Sigmoid colon (tissue), 7 donors: Measurements from ENCODE around the gene TMEM63C. TPM values are rescaled to one million over a fixed set of nuclear protein-coding genes. Genes with fewer than 3 reads are reported as not detected.

ENCODE experiments used
- DNase-seq: peaks from one replicate; pipeline ENCODE4 v3.0.0-alpha.2; 2019
- H3K27ac ChIP-seq, 4 donors: fragments of 200-600 bp; sonication (generic); one replicate each; pipeline ENCODE4 v1.5.1; 2016 to 2019; ENCODE audit warnings: mild to moderate bottlenecking in 1 of 4
- H3K27me3 ChIP-seq, 3 donors: fragments of 200-600 bp; sonication (generic); one replicate each; pipeline ENCODE4 v1.5.1; 2019; ENCODE audit warnings: mild to moderate bottlenecking in 1 of 3
- H3K36me3 ChIP-seq, 4 donors: fragments of 200-600 bp; sonication (generic); one replicate each; pipeline ENCODE4 v1.5.1; 2016 to 2019
- H3K4me1 ChIP-seq, 4 donors: fragments of 200-600 bp; sonication (generic); one replicate each; pipeline ENCODE4 v1.5.1; 2017 to 2019
- H3K4me3 ChIP-seq, 4 donors: fragments of 200-600 bp; sonication (generic); one replicate each; pipeline ENCODE4 v1.5.1; 2017 to 2019; ENCODE audit warnings: mild to moderate bottlenecking in 2 of 4, moderate library complexity in 1 of 4
- H3K9me3 ChIP-seq, 4 donors: fragments of 200-600 bp in 3 of 4; sonication (generic) in 3 of 4; one replicate each; pipeline versions ENCODE4 v1.5.1 to v1.6.1; 2013 to 2019
- CTCF ChIP-seq, 4 experiments: fragments of 450-650 bp in 3 of 4; fragments of 200-600 bp in 1 of 4; IDR thresholded peaks; one replicate each; pipeline ENCODE4 v1.5.1; 2016 to 2019; ENCODE audit warnings: antibody characterized with exemption in 4 of 4, mild to moderate bottlenecking in 3 of 4, moderate library complexity in 2 of 4
- EP300 ChIP-seq, 4 donors: sonication (generic); formaldehyde crosslinking; IDR thresholded peaks; one replicate each; pipeline ENCODE4 v1.6.1; 2017; ENCODE audit warnings: antibody characterized with exemption in 4 of 4
- POLR2A ChIP-seq, 2 donors: fragments of 450-650 bp; IDR thresholded peaks; one replicate each; pipeline ENCODE4 v1.6.1; 2016; ENCODE audit warnings: antibody characterized with exemption in 2 of 2, mild to moderate bottlenecking in 2 of 2, moderate library complexity in 2 of 2
- POLR2AphosphoS5 ChIP-seq, 4 donors: sonication (generic); formaldehyde crosslinking; IDR thresholded peaks; one replicate each; pipeline ENCODE4 v1.6.1; 2017; ENCODE audit warnings: antibody characterized with exemption in 4 of 4
- WGBS, 2 donors: extraction: QIAGEN DNeasy Blood & Tissue Kit; methylation state at CpG; one replicate each; pipeline ENCODE4 v1.1.7; 2013; 5-methylcytosine and 5-hydroxymethylcytosine counted together
- intact Hi-C: fragments of 100-400 bp; cut with DNase I; formaldehyde crosslinking; loops from one replicate; pipeline ENCODE4 v1.15.1; 2023
- polyA plus RNA-seq, 3 donors: library from polyadenylated mRNA; stranded (reverse); fragments of 200-250 nt; gene quantifications; one replicate each; pipeline ENCODE4 v1.2.3, GENCODE V29; 2013
- total RNA-seq, 4 donors: library from RNA; depleted of rRNA; stranded (reverse); fragments of >200 nt; gene quantifications; one replicate each; pipeline ENCODE4 v1.1.0, GENCODE V29; 2016
- donor health status: healthy with polysubstance abuse.
- donor health status: Bipolar disorder and iron deficiency.
- donor health status: healthy.

Gene TMEM63C
- total and polyA plus RNA-seq, 7 donors = 0.28 to 6.5 (median 1.8) TPM

GRCh38 chr14:77157740-77158139, 23.9 kb upstream of the TMEM63C start:
- WGBS, 2 donors = 40 to 59% methylated on average over 11 of the region's 11 CpGs
- DNase-seq = no peak
- H3K27me3 ChIP-seq = peaks cover 0 to 5% (median 0%) of the 10 kb centered on the region in 3 donors
- peak overlapping the region in 2 of 4 donors; percentile 59 to 62 for H3K27ac ChIP-seq
- TF ChIP-seq POLR2A (IDR thresholded peaks at IDR 0.05) = no peak
- intact Hi-C loops = no loop called here
- no peaks in the 10 kb centered on the region for H3K9me3 ChIP-seq
- no peaks in the 10 kb centered on the region for H3K36me3 ChIP-seq
- H3K4me3 ChIP-seq = no peak overlapping the region
- peaks cover 0 to 18% (median 16%) of the 10 kb centered on the region in 4 donors for H3K4me1 ChIP-seq

GRCh38 chr14:77158175-77158881, 23.3 kb upstream of the TMEM63C start:
- peaks cover 0 to 18% (median 16%) of the 10 kb centered on the region in 4 donors for H3K4me1 ChIP-seq
- DNase-seq = peak; percentile 76
- no peak for TF ChIP-seq POLR2A (IDR thresholded peaks at IDR 0.05)
- no peak for TF ChIP-seq EP300 (IDR thresholded peaks at IDR 0.05)
- peak in 2 of 4 donors; percentile 11 to 30 for TF ChIP-seq POLR2AphosphoS5 (IDR thresholded peaks at IDR 0.05)
- H3K27me3 ChIP-seq = peaks cover 0 to 5% (median 0%) of the 10 kb centered on the region in 3 donors
- intact Hi-C loops = no loop called here
- 8 to 17% methylated on average over 18 of the region's 18 CpGs for WGBS, 2 donors
- peak overlapping the region in 3 of 4 donors; percentile 55 to 62 (median 61) for H3K27ac ChIP-seq
- H3K9me3 ChIP-seq = no peaks in the 10 kb centered on the region
- H3K4me3 ChIP-seq = peak overlapping the region in 2 of 4 donors; percentile 9 to 12
- no peaks in the 10 kb centered on the region for H3K36me3 ChIP-seq

GRCh38 chr14:77158882-77159255, 22.7 kb upstream of the TMEM63C start:
- Histone ChIP-seq H3K4me3 (no peak overlapping the region), H3K36me3 (no peaks in the 10 kb centered on the region), H3K27ac (peak overlapping the region in 3 of 4 donors; percentile 45 to 61 (median 55)), H3K9me3 (no peaks in the 10 kb centered on the region), H3K4me1 (peaks cover 0 to 18% (median 16%) of the 10 kb centered on the region in 4 donors), H3K27me3 (peaks cover 0 to 5% (median 0%) of the 10 kb centered on the region in 3 donors)
- WGBS, 2 donors = 71 to 83% methylated on average over 2 of the region's 2 CpGs
- TF ChIP-seq EP300 (IDR thresholded peaks at IDR 0.05) (no peak), POLR2A (IDR thresholded peaks at IDR 0.05) (no peak), CTCF (IDR thresholded peaks at IDR 0.05) (no peak), POLR2AphosphoS5 (IDR thresholded peaks at IDR 0.05) (no peak)
- DNase-seq = no peak
- intact Hi-C loops = no loop called here

- intact Hi-C loops = no loop called here
- DNase-seq = no peak
- TF ChIP-seq EP300 (IDR thresholded peaks at IDR 0.05) = no peak
- TF ChIP-seq POLR2AphosphoS5 (IDR thresholded peaks at IDR 0.05) = no peak
- no peak for TF ChIP-seq CTCF (IDR thresholded peaks at IDR 0.05)
- no peak for TF ChIP-seq POLR2A (IDR thresholded peaks at IDR 0.05)
- Histone ChIP-seq H3K4me3 (no peak overlapping the region), H3K27me3 (no peaks in the 10 kb centered on the region), H3K27ac (no peak overlapping the region), H3K9me3 (no peaks in the 10 kb centered on the region), H3K4me1 (peaks cover 0 to 18% (median 16%) of the 10 kb centered on the region in 4 donors), H3K36me3 (no peaks in the 10 kb centered on the region)
- 79 to 80% methylated on average over 4 of the region's 4 CpGs for WGBS, 2 donors
These were observed 20.6 kb upstream of the TMEM63C start for GRCh38 chr14:77161011-77161410.

GRCh38 chr14:77170045-77170444, 11.6 kb upstream of the TMEM63C start:
- no peak overlapping the region for H3K4me3 ChIP-seq
- TF ChIP-seq POLR2AphosphoS5 (IDR thresholded peaks at IDR 0.05) (no peak), POLR2A (IDR thresholded peaks at IDR 0.05) (no peak), CTCF (IDR thresholded peaks at IDR 0.05) (no peak)
- no peaks in the 10 kb centered on the region for H3K4me1 ChIP-seq
- no peak for DNase-seq
- no peaks in the 10 kb centered on the region for H3K27me3 ChIP-seq
- intact Hi-C loops = no loop called here
- no peaks in the 10 kb centered on the region for H3K36me3 ChIP-seq
- H3K9me3 ChIP-seq = peaks cover 0 to 4% (median 2%) of the 10 kb centered on the region in 4 donors
- H3K27ac ChIP-seq = no peak overlapping the region
- 70% methylated on average over 3 of the region's 3 CpGs for WGBS, 2 donors
